ENCODE results near the gene DNAJB14.

- no peak for TF ChIP-seq CTCF (IDR thresholded peaks at IDR 0.05)
- no peak for TF ChIP-seq POLR2A (IDR thresholded peaks at IDR 0.05)
- TF ChIP-seq POLR2AphosphoS5 (IDR thresholded peaks at IDR 0.05) = no peak
- no peak for TF ChIP-seq EP300 (IDR thresholded peaks at IDR 0.05)
These were observed 92.4 kb downstream of the DNAJB14 start for GRCh38 chr4:99853999-99854398.

Measured in upper lobe of left lung (tissue), 4 donors.